HL-60/S4 treated with retinoic acid at 250 ng/mL for 4 days and 3 days (cell line): ENCODE data around the gene C19orf67.
"Not testable (repeated sequence)": the region's sequence is repeated elsewhere in the genome, so short reads cannot be mapped to it uniquely, and the experiment has no call there.

Experiments
- in situ Hi-C: fragments of 300-500 bp; cut with MboI; formaldehyde crosslinking; loops from 2 replicates; pipeline ENCODE4 v1.7.0; 2022; ENCODE audit warnings: low sequenced_read_pairs

The C19orf67 gene

GRCh38 chr19:14058182-14059092 lies 27.1 kb downstream of the C19orf67 start:
- in situ Hi-C loops: loop anchor here (25.0 kb wide), 2 partner anchors 171 to 446 kb away; partner anchors contain the start of gene NANOS3

DNA sequence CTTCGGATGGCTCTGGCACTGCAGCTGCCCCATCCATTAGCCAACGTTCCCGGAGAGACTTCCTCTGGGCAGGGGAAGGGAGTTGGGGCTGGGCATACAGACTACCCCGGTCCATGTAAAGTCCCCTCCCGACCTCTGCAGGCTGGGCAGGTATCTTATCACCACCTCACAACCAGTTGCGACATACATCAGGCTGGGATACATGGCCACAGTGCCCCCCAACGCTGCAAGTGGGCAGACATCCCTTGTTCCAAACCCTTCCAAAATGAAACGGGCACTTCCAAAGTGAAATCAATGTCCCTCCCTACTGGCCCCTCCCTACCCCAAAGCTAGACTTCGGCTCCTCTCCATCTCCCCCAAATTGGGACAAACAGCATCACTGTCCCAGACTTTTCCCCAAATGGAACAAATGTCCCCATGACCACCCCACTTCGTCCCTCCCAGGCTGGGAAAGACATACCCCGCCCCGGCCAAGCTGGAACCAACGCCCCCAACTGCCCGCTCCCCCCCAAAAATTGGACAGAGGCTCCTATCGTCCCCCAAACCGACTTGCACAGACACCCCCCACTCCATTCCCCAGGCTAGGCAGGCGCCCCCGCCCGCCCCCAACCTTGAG lies 28.7 kb downstream of the C19orf67 start:
- in situ Hi-C loops: loop anchor here (25.0 kb wide), 2 partner anchors 170 to 445 kb away; partner anchors contain the start of gene NANOS3

DNA sequence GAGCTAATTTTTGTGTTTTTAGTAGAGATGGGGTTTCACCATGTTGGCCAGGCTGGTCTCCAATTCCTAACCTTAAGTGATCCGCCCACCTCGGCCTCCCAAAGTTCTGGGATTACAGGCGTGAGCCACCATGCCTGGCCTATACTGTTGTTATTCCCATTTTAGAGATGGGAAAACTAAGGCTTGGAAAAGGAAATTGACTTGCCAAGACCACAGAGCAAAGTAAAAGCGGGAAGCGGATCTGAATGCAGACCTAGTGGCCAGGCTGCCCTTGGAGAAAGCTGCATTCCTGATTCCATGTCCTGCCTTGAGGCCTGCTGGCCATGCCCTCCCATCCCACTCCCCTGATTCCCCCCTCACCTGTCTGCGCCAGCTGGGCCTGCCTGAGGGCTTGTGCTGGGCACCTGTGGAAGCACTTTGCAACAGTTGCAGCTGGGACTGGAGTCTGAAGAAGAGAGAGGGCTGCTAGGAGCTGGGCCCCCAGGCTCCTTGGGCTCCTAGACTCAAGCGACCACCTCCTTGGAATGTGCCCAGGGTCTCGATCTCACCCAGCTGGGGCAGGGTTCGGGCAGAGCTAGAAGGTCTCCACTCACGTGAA lies 29.4 kb downstream of the C19orf67 start:
- in situ Hi-C loops: loop anchor here (25.0 kb wide), 2 partner anchors 169 to 444 kb away; partner anchors contain the start of gene NANOS3

GRCh38 chr19:14055396-14055795 lies 30.2 kb downstream of the C19orf67 start:
- in situ Hi-C loops: loop anchor here (25.0 kb wide), 2 partner anchors 168 to 443 kb away; partner anchors contain the start of gene NANOS3

DNA sequence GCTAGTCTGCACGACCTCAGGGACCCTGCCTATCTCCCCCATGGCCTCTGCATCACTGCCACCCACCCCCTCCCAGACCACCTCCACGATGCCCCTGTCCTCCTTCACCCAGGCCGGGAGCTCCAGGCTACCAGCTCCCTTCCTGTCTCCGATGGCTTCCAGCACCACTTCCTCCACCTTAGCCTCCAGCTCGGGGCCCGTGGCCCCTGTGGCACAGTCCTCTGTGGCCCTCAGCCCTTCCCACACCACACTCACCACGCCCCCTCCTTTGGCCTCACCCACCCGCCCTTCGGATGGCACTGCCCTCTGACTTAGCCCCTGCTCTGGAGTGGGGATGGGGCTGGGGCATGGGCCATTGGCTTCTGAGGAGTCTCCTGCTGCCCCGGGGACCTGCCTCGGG lies 30.9 kb downstream of the C19orf67 start:
- in situ Hi-C loops: loop anchor here (25.0 kb wide), 2 partner anchors 167 to 442 kb away; partner anchors contain the start of gene NANOS3

- in situ Hi-C loops: loop anchor here (25.0 kb wide), 2 partner anchors 167 to 442 kb away; partner anchors contain the start of gene NANOS3
These were observed 31.5 kb downstream of the C19orf67 start for GRCh38 chr19:14054099-14054498.

- in situ Hi-C loops: loop anchor here (25.0 kb wide), 2 partner anchors 166 to 441 kb away; partner anchors contain the start of gene NANOS3
These were observed 32.1 kb downstream of the C19orf67 start for GRCh38 chr19:14053500-14053899.

DNA sequence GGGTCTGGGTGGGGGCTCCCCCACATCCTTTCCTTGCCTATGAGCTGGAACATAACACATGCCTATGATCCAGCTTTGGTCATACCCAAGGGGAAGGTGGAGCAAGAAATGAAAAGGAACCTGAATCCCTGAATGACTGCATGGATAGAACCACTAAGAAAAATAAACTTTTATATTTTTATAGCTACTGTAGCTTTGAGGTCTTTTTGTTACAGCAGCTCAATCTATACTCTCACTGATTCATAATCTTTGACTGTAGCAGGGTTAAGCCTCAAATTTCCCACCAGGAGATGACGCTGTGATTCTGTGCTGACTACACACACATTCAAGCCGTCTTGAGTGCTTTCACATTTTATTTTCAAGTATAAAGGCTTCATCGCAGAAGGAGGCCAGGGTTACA lies 32.6 kb downstream of the C19orf67 start:
- in situ Hi-C loops: loop anchor here (25.0 kb wide), 2 partner anchors 166 to 441 kb away; partner anchors contain the start of gene NANOS3

GRCh38 chr19:14052470-14052869 lies 33.1 kb downstream of the C19orf67 start:
- in situ Hi-C loops: loop anchor here (25.0 kb wide), 2 partner anchors 165 to 440 kb away; partner anchors contain the start of gene NANOS3

DNA sequence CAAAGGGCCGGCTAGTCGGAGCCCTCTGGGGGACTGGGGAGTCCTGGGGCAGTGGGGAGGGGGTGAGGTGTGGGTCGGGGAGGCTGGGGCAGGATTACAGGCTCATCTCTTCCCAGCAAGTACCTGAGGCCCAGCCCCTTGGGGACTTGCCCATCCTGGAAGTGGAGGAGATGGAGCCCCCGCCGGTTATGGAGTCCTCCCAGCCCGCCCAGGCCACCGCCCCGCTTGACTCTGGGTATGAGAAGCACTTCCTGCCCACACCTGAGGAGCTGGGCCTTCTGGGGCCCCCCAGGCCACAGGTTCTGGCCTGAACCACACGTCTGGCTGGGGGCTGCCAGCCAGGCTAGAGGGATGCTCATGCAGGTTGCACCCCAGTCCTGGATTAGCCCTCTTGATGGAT lies 33.6 kb downstream of the C19orf67 start:
- in situ Hi-C loops: loop anchor here (25.0 kb wide), 2 partner anchors 165 to 440 kb away; partner anchors contain the start of gene NANOS3

- in situ Hi-C loops: loop anchor here (25.0 kb wide), 2 partner anchors 164 to 439 kb away; partner anchors contain the start of gene NANOS3
These were observed 34.6 kb downstream of the C19orf67 start for GRCh38 chr19:14050961-14051360.

DNA sequence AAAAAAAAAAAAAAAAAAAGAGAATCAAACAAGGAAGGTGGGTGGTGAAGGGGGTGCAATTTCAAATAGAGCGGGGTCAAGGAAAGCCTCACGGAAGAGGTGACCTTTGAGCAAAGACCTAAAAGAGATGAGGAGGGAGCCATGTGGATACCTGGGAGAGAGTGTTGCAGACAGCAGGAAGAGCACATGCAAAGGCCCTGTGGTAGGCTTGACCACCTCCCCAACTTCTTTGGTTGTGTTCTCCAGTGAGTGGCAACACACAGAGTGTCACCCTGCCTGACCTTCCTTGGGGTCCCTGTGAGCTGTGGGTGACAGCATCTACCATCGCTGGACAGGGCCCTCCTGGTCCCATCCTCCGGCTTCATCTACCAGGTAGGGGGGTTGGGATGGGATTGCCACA lies 35.1 kb downstream of the C19orf67 start:
- in situ Hi-C loops: loop anchor here (25.0 kb wide), 2 partner anchors 163 to 438 kb away; partner anchors contain the start of gene NANOS3

- in situ Hi-C loops: no loop called here
These were observed 37.0 kb downstream of the C19orf67 start for GRCh38 chr19:14048443-14049153.

DNA sequence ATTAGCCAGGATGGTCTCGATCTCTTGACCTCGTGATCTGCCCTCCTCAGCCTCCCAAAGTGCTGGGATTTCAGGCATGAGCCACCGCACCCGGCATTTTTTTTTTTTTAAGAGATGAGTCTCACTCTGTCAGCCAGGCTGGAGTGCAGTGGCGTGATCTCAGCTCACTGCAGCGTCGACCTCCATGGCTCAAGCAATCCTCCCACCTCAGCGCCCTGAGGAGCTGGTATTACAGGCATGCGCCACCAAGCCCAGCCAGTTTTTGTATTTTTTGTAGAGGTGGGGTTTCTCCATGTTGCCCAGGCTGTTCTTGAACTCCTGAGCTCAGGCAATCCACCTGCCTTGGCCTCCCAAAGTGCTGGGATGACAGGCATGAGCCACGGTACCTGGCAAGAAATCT lies 37.7 kb downstream of the C19orf67 start:
- in situ Hi-C loops: not testable (repeated sequence)

- in situ Hi-C loops: not testable (repeated sequence)
These were observed 42.6 kb downstream of the C19orf67 start for GRCh38 chr19:14042659-14043608.

DNA sequence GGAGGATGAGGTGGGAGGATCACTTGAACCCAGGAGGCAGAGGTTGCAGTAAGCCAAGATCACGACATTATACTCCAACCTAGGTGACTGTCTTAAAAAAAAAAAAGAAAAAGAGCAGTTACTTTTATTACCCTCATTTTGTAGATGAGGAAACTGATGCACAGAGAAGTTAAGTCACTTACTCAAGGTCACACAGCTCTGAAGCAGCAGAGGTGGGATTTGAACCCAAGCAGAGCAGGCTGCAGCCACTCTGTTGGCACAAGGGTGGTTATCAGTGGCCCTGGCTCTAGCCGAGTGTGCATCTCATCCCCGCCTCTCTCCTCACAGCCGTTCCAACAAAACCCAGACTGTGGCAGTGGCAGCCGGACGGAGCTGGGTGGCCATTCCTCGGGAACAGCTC lies 46.4 kb downstream of the C19orf67 start:
- in situ Hi-C loops: no loop called here

DNA sequence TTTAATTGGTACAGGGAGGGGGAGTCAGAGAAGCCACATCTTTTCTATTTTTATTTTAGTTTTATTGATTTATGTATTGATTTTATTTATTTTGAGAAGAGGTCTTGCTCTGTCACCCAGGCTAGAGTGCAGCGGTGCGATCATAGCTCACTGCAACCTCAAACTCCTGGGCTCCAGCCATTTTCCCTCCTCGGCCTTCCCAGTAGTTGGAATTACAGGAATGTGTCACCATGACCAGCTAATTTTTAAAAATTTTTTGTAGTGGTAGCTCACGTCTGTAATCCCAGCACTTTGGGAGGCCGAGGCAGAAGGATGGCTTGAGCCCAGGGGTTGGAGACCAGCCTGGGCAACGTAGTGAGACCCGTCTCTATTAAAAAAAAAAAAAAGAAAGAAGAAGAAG lies 49.9 kb downstream of the C19orf67 start:
- in situ Hi-C loops: no loop called here

DNA sequence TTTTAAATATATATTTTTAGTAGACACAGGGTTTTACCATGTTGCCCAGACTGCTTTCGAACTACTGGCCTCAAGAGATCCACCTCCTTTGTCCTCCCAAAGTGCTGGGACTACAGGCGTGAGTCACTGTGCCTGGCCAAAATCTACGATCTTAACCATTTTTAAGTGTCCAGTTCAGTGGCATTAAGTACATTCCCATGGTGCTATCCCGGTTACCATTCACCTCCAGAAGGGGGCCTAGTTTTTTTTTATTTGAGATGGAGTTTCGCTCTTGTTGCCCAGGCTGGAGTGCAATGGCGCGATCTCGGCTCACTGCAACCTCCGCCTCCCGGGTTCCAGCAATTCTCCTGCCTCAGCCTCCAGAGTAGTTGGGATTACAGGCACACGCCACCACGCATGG lies 50.4 kb downstream of the C19orf67 start:
- in situ Hi-C loops: not testable (repeated sequence)

DNA sequence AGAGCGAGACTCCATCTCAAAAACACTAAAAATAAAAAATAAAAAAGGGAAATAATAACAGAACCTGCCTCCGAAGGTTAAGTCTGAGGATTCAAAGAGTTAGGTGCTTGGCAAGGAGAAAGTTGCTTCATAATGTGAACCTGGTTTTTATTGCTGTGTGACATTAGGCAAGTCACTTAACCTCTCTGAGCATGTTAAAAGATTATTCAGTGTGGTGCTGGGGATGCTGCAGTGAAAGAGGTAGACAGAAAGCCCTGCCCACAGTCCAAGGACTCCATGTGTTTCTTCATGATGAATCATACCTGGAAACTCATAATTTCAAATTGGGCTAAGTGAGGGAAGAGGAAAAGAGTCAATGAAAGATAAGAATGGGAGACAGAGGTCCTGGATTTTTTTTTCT lies 51.6 kb downstream of the C19orf67 start:
- in situ Hi-C loops: no loop called here
